HG03139 (cell line): Measurements from ENCODE around the gene BCAS3.

ENCODE experiments used
- ATAC-seq: cut with Tn5 transposase; IDR thresholded peaks from one replicate; pipeline ENCODE4 v1.9.1; 2021; ENCODE audit not compliant: unreplicated experiment

BCAS3 gene

DNA sequence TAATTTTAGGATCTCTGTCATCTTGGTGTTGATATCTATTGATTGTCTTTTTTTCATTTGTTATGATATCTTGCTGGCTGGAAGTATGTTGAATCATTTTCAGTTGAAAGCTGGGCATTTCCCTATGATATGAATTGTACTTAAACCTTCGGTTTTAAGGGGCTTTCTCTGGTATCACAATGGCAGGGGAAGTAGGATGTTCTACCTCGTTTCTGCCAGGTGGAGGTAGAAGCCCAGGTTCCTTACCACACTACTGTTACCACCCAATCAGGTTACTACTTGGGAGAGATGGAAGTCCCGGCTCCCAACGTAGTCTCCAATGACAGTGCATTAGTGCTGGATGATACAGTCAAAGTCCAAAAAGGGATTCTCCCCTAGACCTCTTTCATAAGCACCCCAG, 440.3 kb downstream of the BCAS3 start:
- no peak for ATAC-seq

GRCh38 chr17:61118871-61119270, 441.2 kb downstream of the BCAS3 start:
- no peak for ATAC-seq

DNA sequence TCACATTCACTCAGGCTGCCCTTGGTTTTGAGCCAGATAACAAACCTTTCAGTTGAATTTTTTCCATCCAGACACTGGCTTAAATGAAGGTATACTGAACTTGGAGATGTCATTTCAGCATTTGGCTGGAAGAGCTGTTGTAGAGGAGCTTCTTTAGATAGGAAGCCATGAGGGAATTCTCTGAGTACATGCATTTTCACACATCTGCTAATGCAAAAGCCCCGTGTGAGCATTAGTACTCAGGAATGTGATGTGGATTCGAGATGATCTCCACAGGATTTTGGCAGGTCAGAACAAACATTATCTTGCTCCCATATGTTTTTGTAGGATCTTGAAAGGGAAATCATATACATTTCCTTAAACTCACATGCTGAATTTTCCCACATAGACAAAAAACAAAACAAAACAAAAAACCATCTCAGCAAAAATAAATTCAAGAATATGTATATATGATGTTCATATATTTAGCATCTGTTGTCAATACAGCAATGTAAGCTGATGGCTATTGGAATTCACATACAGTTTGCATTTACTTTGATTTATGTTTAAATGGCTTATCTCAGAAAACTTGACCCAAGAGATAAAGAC, 444.8 kb downstream of the BCAS3 start:
- no peak for ATAC-seq

DNA sequence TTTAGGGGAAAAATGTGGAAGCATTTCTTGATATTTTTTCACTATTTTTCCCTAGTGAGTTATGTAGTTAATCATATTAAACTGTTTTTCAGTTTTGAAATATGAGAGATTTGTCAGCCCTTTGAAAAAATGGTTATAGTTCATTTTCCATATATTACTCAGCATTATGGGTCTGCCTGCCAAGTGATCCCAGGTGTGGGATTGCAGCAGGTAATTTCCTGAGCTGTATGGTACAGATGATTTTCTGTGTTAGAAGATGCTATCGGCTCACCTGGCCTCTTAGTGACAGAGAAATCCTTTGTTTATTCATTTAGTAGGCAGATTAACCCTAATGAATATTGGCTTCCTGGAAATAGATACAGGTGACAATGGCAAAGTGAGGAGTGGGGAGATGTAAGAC, 446.9 kb downstream of the BCAS3 start:
- no peak for ATAC-seq

DNA sequence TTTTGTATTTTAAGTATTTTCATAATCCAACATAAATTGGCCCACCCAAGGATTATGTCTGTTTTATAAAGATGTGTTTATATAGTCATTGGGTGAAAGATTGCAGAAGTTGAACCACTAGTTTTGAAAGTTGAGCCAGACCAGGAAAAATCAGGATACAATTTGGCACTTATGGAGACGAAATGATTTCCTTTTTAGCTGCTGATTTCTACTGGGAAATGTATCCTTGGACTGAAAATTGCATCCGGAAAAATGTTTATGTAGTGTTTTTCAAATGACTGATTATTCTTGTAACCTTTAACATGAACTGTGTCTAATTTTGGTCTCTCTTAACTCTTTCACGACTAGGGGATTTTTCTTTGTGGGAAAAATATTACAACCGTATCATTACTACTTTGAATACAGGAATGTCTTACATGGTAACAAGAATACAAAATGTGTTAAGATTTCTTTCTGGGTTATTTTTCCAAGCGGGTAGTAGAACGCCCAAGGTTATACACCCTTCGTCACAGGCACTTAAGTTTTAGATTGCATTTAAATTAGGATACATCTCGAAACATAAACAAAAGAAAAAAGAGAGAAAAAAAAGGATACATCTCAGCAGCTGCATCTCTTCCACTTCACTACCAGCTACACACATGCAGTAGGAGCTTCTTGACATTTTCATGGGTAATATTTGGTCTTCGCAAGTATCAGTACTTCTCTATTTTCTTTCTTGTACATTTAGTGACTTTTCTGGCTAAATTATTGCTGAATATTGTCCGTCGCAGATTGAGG, 449.0 kb downstream of the BCAS3 start:
- ATAC-seq = no peak

GRCh38 chr17:61127960-61128359, 450.3 kb downstream of the BCAS3 start:
- ATAC-seq = no peak

GRCh38 chr17:61128661-61129115, 451.0 kb downstream of the BCAS3 start:
- ATAC-seq = no peak

- ATAC-seq = no peak
These were observed 451.9 kb downstream of the BCAS3 start for GRCh38 chr17:61129267-61130254.

GRCh38 chr17:61130330-61130729, 452.7 kb downstream of the BCAS3 start:
- ATAC-seq = no peak

GRCh38 chr17:61131585-61131984, 453.9 kb downstream of the BCAS3 start:
- no peak for ATAC-seq

DNA sequence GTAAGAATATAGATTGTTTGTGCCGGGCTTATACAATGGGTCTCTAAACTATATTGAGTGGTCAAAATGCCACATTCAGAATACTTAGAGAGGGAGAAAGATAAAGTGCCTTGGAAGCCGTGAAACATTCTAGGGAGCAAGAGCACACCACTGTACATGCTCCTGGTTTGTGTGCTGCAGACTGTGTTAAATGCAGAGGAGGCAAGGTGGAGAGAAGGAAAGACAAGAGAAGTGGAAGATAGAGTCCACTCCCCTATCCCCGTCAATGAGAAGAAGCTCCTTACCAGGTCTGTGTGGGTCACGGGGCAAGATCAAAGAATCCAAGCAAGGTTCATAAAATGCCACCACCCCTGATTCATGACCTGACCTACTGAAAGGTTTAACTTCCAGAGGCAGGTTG, 454.9 kb downstream of the BCAS3 start:
- ATAC-seq = no peak

DNA sequence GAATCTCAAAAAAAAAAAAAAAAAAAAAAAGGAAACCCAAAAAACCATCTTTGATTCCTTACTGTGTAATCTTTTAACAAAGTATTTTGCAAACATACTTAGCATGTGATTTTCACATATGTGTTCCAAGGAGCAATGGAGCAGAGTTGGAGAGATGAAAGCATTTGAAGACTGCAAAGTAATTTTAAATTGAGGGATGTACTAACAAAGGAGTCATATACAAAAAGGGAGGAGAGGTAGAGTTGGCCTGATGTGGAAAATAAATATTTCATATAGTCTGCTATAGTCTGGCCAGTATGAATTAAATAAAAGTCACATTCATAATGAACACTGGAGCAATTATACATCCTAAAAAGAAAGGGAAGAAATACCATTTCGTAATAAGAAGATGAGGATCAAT, 456.2 kb downstream of the BCAS3 start:
- ATAC-seq = no peak

- no peak for ATAC-seq
These were observed 457.0 kb downstream of the BCAS3 start for GRCh38 chr17:61134551-61135235.

DNA sequence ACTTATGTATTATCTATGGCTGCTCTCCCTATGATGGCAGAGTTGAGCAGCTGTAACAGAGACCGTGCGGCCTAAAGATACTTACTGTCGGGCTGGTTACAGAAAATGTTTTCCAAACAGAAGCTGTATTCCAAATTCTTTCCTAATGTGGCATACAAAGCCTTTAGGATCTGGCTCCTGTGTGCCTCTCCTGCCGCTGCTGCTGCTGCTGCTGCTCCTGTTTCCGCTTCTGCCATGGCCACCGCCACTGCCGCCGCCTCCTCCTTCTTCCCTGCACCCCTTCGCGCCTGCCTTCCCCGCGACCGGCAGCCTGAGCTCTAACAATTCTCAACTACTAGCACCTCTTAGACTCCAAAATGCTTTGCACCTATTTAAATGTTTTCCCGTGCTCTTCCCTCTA, 458.1 kb downstream of the BCAS3 start:
- ATAC-seq = no peak

GRCh38 chr17:61136296-61136695, 458.6 kb downstream of the BCAS3 start:
- no peak for ATAC-seq

DNA sequence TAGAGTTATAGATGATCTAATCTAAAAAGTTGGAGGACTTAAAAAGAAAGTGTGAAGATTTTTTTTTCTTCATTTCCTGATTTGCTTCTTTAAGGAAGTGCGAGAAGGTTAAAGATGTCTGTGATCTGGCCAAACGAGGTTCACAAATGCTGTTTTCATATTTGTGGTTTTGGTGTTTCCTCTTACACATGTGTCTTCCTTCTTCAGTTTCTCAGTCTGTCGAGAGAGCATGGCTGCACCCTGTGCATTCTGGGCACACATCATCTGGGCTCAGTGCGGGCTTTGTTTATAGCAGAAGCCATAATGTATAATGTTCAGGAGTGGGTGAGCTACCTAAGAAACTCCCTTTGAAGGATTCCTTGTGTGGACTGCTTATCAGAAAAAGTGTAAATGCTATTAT, 461.6 kb downstream of the BCAS3 start:
- peak; percentile 94 for ATAC-seq

GRCh38 chr17:61140081-61140786, 462.6 kb downstream of the BCAS3 start:
- ATAC-seq = no peak

DNA sequence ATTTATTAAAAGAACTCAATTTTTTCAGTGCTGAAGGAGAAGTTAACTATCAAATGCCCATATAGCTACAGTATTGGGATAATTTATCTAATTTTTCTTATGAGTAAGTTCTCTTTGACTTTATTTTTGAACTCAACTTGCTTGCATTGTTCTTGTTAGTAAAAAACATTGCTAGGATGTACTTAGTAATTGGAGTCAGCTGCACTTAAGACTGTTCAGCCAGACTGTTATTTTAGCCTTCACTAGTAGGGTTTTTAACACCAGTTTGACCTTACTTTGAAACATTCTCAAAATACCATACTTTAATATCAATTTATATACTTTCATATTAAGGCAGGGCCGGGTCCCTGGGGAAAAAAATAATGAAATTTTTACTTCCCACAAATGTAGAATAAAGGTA, 465.4 kb downstream of the BCAS3 start:
- ATAC-seq = no peak

GRCh38 chr17:61144137-61144536, 466.5 kb downstream of the BCAS3 start:
- no peak for ATAC-seq
